Neuronal stem cell (in vitro differentiated cells): ENCODE results near the gene SLIT3.

Source experiments
- DNase-seq: peaks from one replicate; pipeline ENCODE4 v3.0.0-alpha.2; 2013; ENCODE audit warnings: low spot score
- H2AFZ ChIP-seq: one replicate; pipeline ENCODE4 v1.6.1; 2013; ENCODE audit warnings: mild to moderate bottlenecking, low read length, inconsistent platforms
- H2AK5ac ChIP-seq: 2 replicates; pipeline ENCODE4 v1.6.1; 2013; ENCODE audit warnings: low read depth, mild to moderate bottlenecking, inconsistent platforms, low read length, moderate library complexity, mixed read lengths
- H2BK120ac ChIP-seq: 2 replicates; pipeline ENCODE4 v1.6.1; 2013; ENCODE audit warnings: low read depth, mild to moderate bottlenecking, inconsistent platforms, low read length, moderate library complexity, mixed read lengths
- H2BK12ac ChIP-seq: one replicate; pipeline ENCODE4 v1.6.1; 2013; ENCODE audit warnings: low read length, inconsistent platforms
- H2BK15ac ChIP-seq: 2 replicates; pipeline ENCODE4 v1.6.1; 2013; ENCODE audit warnings: mild to moderate bottlenecking, low read length, inconsistent platforms, mixed read lengths
- H2BK5ac ChIP-seq: one replicate; pipeline ENCODE4 v1.6.1; 2013; ENCODE audit warnings: inconsistent platforms, mild to moderate bottlenecking, low read length, moderate library complexity
- H3K14ac ChIP-seq: one replicate; pipeline ENCODE4 v1.6.1; 2013; ENCODE audit warnings: low read length, inconsistent platforms
- H3K18ac ChIP-seq: 2 replicates; pipeline ENCODE4 v1.6.1; 2013; ENCODE audit warnings: low read length, inconsistent platforms
- H3K23ac ChIP-seq: 2 replicates; pipeline ENCODE4 v1.6.1; 2013; ENCODE audit warnings: low read depth, mild to moderate bottlenecking, mixed read lengths, low read length, inconsistent platforms; ENCODE audit not compliant: poor library complexity
- H3K27ac ChIP-seq: replicated peaks from 3 replicates; pipeline ENCODE4 v1.5.1; 2013; ENCODE audit warnings: low read length, inconsistent platforms
- H3K27me3 ChIP-seq, 3 experiments: 2 replicates each; pipeline ENCODE4 v1.6.1; 2013; ENCODE audit warnings: low read length in 3 of 3, mild to moderate bottlenecking in 2 of 3, inconsistent platforms in 1 of 3, low read depth in 1 of 3, mixed read lengths in 1 of 3, moderate library complexity in 1 of 3; ENCODE audit not compliant: control insufficient read depth in 3 of 3, insufficient read depth in 3 of 3
- H3K36me3 ChIP-seq, 2 donors: replicated peaks in 1 of 2; 2 replicates each; pipeline ENCODE4 v1.6.1; 2013; ENCODE audit warnings: low read length in 2 of 2; ENCODE audit not compliant: control insufficient read depth in 2 of 2, insufficient read depth in 2 of 2
- H3K4ac ChIP-seq: 2 replicates; pipeline ENCODE4 v1.6.1; 2013; ENCODE audit warnings: inconsistent platforms, mild to moderate bottlenecking, low read length, moderate library complexity
- H3K4me1 ChIP-seq, 2 donors: 1 replicate in 1 of 2; 2 replicates in 1 of 2; pipeline ENCODE4 v1.6.1; 2013; ENCODE audit warnings: low read length in 2 of 2, low read depth in 1 of 2; ENCODE audit not compliant: control insufficient read depth in 2 of 2, insufficient read depth in 1 of 2
- H3K4me2 ChIP-seq: one replicate; pipeline ENCODE4 v1.6.1; 2013; ENCODE audit warnings: mild to moderate bottlenecking, low read length, inconsistent platforms; ENCODE audit not compliant: insufficient read depth, poor library complexity, severe bottlenecking
- H3K4me3 ChIP-seq, 2 donors: 2 replicates each; pipeline ENCODE4 v1.5.1; 2013; ENCODE audit warnings: low read length in 2 of 2, mild to moderate bottlenecking in 2 of 2, inconsistent platforms in 1 of 2, moderate library complexity in 1 of 2
- H3K79me1 ChIP-seq: one replicate; pipeline ENCODE4 v1.6.1; 2013; ENCODE audit warnings: low read depth, mild to moderate bottlenecking, inconsistent platforms, low read length, moderate library complexity
- H3K9ac ChIP-seq: one replicate; pipeline ENCODE4 v1.6.1; 2013; ENCODE audit warnings: mild to moderate bottlenecking, low read depth, low read length, inconsistent platforms; ENCODE audit not compliant: poor library complexity
- H3K9me3 ChIP-seq, 2 donors: replicated peaks in 1 of 2; 2 replicates each; pipeline versions ENCODE3 to v1.6.1; 2013; ENCODE audit warnings: low read length in 2 of 2, mild to moderate bottlenecking in 2 of 2, inconsistent platforms in 1 of 2, low read depth in 1 of 2, mixed read lengths in 1 of 2, moderate library complexity in 1 of 2; ENCODE audit not compliant: control insufficient read depth in 2 of 2, insufficient read depth in 1 of 2
- H4K8ac ChIP-seq: one replicate; pipeline ENCODE4 v1.6.1; 2013; ENCODE audit warnings: low read depth, mild to moderate bottlenecking, inconsistent platforms, low read length, moderate library complexity
- H4K91ac ChIP-seq: one replicate; pipeline ENCODE4 v1.6.1; 2013; ENCODE audit warnings: low read length, low read depth, mild to moderate bottlenecking, inconsistent platforms; ENCODE audit not compliant: poor library complexity
- WGBS, 2 donors: extraction: QIAGEN DNeasy Blood & Tissue Kit; methylation state at CpG; one replicate each; pipeline ENCODE4 v1.1.7; 2013; ENCODE audit warnings: missing lambda C conversion rate in 2 of 2, mixed read lengths in 1 of 2; ENCODE audit not compliant: insufficient read length in 2 of 2, insufficient replicate concordance in 1 of 2; ENCODE audit errors: extremely low coverage in 2 of 2; 5-methylcytosine and 5-hydroxymethylcytosine counted together

SLIT3 gene

GRCh38 chr5:168953351-168953750, 347.6 kb downstream of the SLIT3 start:
- Histone ChIP-seq H3K27ac (no peak overlapping the region), H2BK5ac (no peak overlapping the region), H3K14ac (no peak overlapping the region), H3K27me3 (peaks cover 0 to 12% (median 0%) of the 10 kb centered on the region in 3 experiments), H3K18ac (no peak overlapping the region), H2BK12ac (no peak overlapping the region), H4K91ac (no peak overlapping the region), H3K23ac (no peak overlapping the region), H3K36me3 (no peaks in the 10 kb centered on the region), H2BK15ac (no peak overlapping the region), H3K9ac (no peak overlapping the region), H3K4ac (no peak overlapping the region), H3K4me2 (no peak overlapping the region), H2AFZ (no peak overlapping the region), H2BK120ac (no peak overlapping the region), H2AK5ac (no peak overlapping the region), H4K8ac (no peak overlapping the region), H3K4me1 (peaks cover 0 to 5% of the 10 kb centered on the region in 2 donors), H3K9me3 (no peaks in the 10 kb centered on the region), H3K4me3 (no peak overlapping the region), H3K79me1 (no peaks in the 10 kb centered on the region)
- WGBS, 2 donors, result no CpG with 5 or more reads among the region's 5 CpGs
- no peak for DNase-seq

- Histone ChIP-seq H2AK5ac (no peak overlapping the region), H4K91ac (no peak overlapping the region), H4K8ac (no peak overlapping the region), H3K9ac (no peak overlapping the region), H3K4me3 (no peak overlapping the region), H3K4me1 (peaks cover 0 to 5% of the 10 kb centered on the region in 2 donors), H2BK120ac (no peak overlapping the region), H3K27ac (no peak overlapping the region), H3K9me3 (no peaks in the 10 kb centered on the region), H3K18ac (no peak overlapping the region), H2AFZ (no peak overlapping the region), H3K23ac (no peak overlapping the region), H2BK15ac (no peak overlapping the region), H3K14ac (no peak overlapping the region), H3K36me3 (no peaks in the 10 kb centered on the region), H2BK5ac (no peak overlapping the region), H3K4me2 (no peak overlapping the region), H2BK12ac (no peak overlapping the region), H3K27me3 (peaks cover 0 to 12% (median 0%) of the 10 kb centered on the region in 3 experiments), H3K79me1 (no peaks in the 10 kb centered on the region), H3K4ac (no peak overlapping the region)
- no CpG with 5 or more reads among the region's 6 CpGs for WGBS, 2 donors
- no peak for DNase-seq
Measured at GRCh38 chr5:168952196-168952595, 348.7 kb downstream of the SLIT3 start.

GRCh38 chr5:168951769-168952168, 349.2 kb downstream of the SLIT3 start:
- H3K18ac ChIP-seq, result no peak overlapping the region
- no peak overlapping the region for H2BK15ac ChIP-seq
- H3K4ac ChIP-seq, result no peak overlapping the region
- H4K91ac ChIP-seq, result no peak overlapping the region
- H3K4me1 ChIP-seq, result peaks cover 0 to 5% of the 10 kb centered on the region in 2 donors
- no peaks in the 10 kb centered on the region for H3K9me3 ChIP-seq
- H3K79me1 ChIP-seq, result no peaks in the 10 kb centered on the region
- no CpG with 5 or more reads among the region's 5 CpGs for WGBS, 2 donors
- no peak for DNase-seq
- no peak overlapping the region for H3K9ac ChIP-seq
- no peaks in the 10 kb centered on the region for H3K36me3 ChIP-seq
- H2BK120ac ChIP-seq, result no peak overlapping the region
- H3K27me3 ChIP-seq, result peaks cover 0 to 12% (median 0%) of the 10 kb centered on the region in 3 experiments
- H2BK5ac ChIP-seq, result no peak overlapping the region
- H3K4me3 ChIP-seq, result no peak overlapping the region
- H2BK12ac ChIP-seq, result no peak overlapping the region
- H2AK5ac ChIP-seq, result no peak overlapping the region
- H3K14ac ChIP-seq, result no peak overlapping the region
- H3K27ac ChIP-seq, result no peak overlapping the region
- H4K8ac ChIP-seq, result no peak overlapping the region
- no peak overlapping the region for H3K23ac ChIP-seq
- no peak overlapping the region for H2AFZ ChIP-seq
- no peak overlapping the region for H3K4me2 ChIP-seq

GRCh38 chr5:168951356-168951755, 349.6 kb downstream of the SLIT3 start:
- Histone ChIP-seq H3K36me3 (no peaks in the 10 kb centered on the region), H2AK5ac (no peak overlapping the region), H3K9me3 (no peaks in the 10 kb centered on the region), H3K27me3 (peaks cover 0 to 12% (median 0%) of the 10 kb centered on the region in 3 experiments), H2BK15ac (no peak overlapping the region), H4K91ac (no peak overlapping the region), H3K27ac (no peak overlapping the region), H3K4me2 (no peak overlapping the region), H3K4me3 (no peak overlapping the region), H2AFZ (no peak overlapping the region), H4K8ac (no peak overlapping the region), H3K23ac (no peak overlapping the region), H2BK12ac (no peak overlapping the region), H3K9ac (no peak overlapping the region), H3K4me1 (peaks cover 0 to 5% of the 10 kb centered on the region in 2 donors), H3K4ac (no peak overlapping the region), H2BK120ac (no peak overlapping the region), H3K18ac (no peak overlapping the region), H2BK5ac (no peak overlapping the region), H3K79me1 (no peaks in the 10 kb centered on the region), H3K14ac (no peak overlapping the region)
- WGBS, 2 donors, result no CpG with 5 or more reads among the region's 1 CpG
- no peak for DNase-seq
